Sigmoid colon (tissue), 3 donors: ENCODE measurements around the gene VPS51.

Experiments
- CTCF ChIP-seq, 4 experiments: fragments of 450-650 bp in 3 of 4; fragments of 200-600 bp in 1 of 4; IDR thresholded peaks; one replicate each; pipeline ENCODE4 v1.5.1; 2016 to 2019; ENCODE audit warnings: antibody characterized with exemption in 4 of 4, mild to moderate bottlenecking in 3 of 4, moderate library complexity in 2 of 4
- POLR2A ChIP-seq, 2 donors: fragments of 450-650 bp; IDR thresholded peaks; one replicate each; pipeline ENCODE4 v1.6.1; 2016; ENCODE audit warnings: antibody characterized with exemption in 2 of 2, mild to moderate bottlenecking in 2 of 2, moderate library complexity in 2 of 2

- peak in 2 of 4 experiments; percentile 20 to 27 for TF ChIP-seq CTCF (IDR thresholded peaks at IDR 0.05)
- TF ChIP-seq POLR2A (IDR thresholded peaks at IDR 0.05), result no peak
These were observed 22.3 kb downstream of the VPS51 start for GRCh38 chr11:65118097-65118837.
